ENCODE results near the gene HMCN2. TPM values are rescaled to one million over a fixed set of nuclear protein-coding genes. Genes with fewer than 3 reads are reported as not detected.

Gene HMCN2
- total RNA-seq, 1 donor from 2014 or later: 5.7 TPM

DNA sequence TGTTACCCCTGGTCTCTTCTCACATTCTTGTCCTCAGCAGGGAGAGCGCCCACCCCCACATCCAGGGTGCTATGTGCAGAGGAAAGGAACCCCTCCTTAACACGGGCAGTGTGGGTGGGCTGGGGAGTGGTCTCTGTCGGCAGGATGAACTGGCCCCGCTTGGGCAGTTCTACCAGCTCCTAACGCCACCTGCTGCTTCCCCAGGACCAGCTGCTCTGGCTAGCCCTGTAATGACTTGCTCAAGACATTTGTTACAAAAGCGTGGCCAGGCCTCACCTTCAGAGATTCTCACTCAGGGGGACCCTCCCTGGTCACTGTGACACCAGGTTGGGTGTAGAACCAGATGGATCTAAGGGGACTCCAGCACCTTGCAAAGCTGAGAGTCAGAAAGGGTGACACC, 82.4 kb downstream of the HMCN2 start:
- ATAC-seq (no peak), DNase-seq (ENCODE audit: missing footprints) (peak; percentile 49)
- intact Hi-C loops (cut with DNase I): no loop called here

- intact Hi-C loops (cut with DNase I): no loop called here
- ATAC-seq: no peak
- peak; percentile 40 for DNase-seq (ENCODE audit: missing footprints)
Observed at GRCh38 chr9:130348341-130348740, 82.8 kb downstream of the HMCN2 start.

- DNase-seq (ENCODE audit: missing footprints): peak; percentile 42
- ATAC-seq: no peak
- intact Hi-C loops (cut with DNase I): no loop called here
Observed at GRCh38 chr9:130348881-130349280, 83.3 kb downstream of the HMCN2 start.

GRCh38 chr9:130349398-130349797, 83.8 kb downstream of the HMCN2 start:
- no peak for DNase-seq (ENCODE audit: missing footprints)
- no peak for ATAC-seq
- intact Hi-C loops (cut with DNase I): no loop called here

GRCh38 chr9:130351343-130351742, 85.8 kb downstream of the HMCN2 start:
- ATAC-seq (no peak), DNase-seq (ENCODE audit: missing footprints) (no peak)
- intact Hi-C loops (cut with DNase I): no loop called here

DNA sequence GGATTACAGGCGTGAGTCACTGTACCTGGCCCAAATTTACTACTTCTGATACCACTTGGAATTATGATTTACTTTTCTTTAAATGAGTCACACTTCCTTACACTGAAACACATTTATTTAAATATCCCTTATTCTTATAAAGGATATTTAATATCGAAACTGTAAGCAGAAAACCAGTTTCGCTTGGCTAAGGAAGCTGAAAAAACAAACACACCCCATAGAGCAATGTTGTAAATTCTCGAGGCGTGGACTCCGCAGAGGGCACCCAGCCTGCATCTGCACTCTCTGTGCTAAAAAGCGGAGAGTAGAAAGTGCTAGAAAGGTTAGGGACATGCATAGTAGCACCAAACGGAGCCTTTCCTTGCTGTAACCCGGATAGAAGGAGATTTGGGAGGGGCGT, 86.5 kb downstream of the HMCN2 start:
- ATAC-seq: no peak
- no peak for DNase-seq (ENCODE audit: missing footprints)
- intact Hi-C loops (cut with DNase I): no loop called here

DNA sequence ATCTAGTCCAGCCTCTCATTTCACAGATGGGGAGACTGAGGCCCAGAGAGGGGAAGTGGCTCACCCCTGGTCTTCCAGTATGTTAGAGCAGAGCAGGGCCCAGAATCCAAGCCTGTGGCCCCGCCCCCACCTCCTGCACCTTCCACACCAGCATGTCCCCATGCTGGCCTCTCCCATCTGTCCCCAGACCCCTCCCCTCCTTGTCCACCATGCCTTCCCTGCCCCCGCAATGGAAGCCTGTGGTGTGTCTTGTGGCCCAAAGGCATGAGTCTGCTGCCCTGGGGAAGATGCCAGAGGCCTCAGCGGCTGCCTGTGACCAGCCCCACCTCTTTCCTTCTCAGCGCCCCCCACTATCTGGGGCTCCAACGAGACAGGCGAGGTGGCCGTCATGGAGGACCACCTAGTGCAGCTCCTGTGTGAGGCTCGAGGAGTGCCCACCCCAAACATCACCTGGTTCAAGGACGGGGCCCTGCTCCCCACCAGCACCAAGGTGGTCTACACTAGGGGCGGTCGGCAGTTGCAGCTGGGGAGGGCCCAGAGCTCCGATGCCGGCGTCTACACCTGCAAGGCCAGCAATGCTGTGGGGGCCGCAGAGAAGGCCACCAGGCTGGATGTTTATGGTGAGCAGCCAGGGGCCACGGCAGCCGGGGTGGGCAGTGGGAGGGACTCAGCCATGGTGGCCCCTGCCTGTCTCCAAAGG, 87.2 kb downstream of the HMCN2 start:
- peak; percentile 47 for DNase-seq (ENCODE audit: missing footprints)
- no peak for ATAC-seq
- intact Hi-C loops (cut with DNase I): no loop called here

- intact Hi-C loops (cut with DNase I): no loop called here
- DNase-seq (ENCODE audit: missing footprints) (peak; percentile 25), ATAC-seq (no peak)
Observed at GRCh38 chr9:130354378-130354777, 88.8 kb downstream of the HMCN2 start.

DNA sequence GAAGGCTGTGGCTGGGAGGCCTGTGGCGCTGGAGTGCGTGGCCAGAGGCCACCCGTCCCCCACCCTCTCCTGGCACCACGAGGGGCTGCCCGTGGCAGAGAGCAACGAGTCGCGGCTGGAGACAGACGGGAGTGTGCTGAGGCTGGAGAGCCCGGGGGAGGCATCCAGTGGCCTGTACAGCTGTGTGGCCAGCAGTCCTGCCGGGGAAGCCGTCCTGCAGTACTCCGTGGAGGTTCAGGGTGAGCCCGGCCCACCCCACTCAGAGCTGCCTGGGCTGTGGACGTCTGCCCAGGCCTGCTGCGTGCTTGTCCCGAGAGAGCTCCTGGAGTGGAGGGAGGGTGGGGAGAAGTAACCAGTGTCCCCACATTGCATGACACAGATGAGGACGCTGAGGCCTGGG, 89.2 kb downstream of the HMCN2 start:
- peak; percentile 82 for ATAC-seq
- peak; percentile 68 for DNase-seq (ENCODE audit: missing footprints)

GRCh38 chr9:130356033-130356432, 90.5 kb downstream of the HMCN2 start:
- intact Hi-C loops (cut with DNase I): no loop called here
- ATAC-seq: no peak
- peak; percentile 50 for DNase-seq (ENCODE audit: missing footprints)

More for the DNA sequence above, 89.2 kb downstream of the HMCN2 start:
- intact Hi-C loops (cut with DNase I): no loop called here

GRCh38 chr9:130356877-130357584, 91.5 kb downstream of the HMCN2 start:
- intact Hi-C loops (cut with DNase I): no loop called here
- no peak for DNase-seq (ENCODE audit: missing footprints)
- no peak for ATAC-seq

DNA sequence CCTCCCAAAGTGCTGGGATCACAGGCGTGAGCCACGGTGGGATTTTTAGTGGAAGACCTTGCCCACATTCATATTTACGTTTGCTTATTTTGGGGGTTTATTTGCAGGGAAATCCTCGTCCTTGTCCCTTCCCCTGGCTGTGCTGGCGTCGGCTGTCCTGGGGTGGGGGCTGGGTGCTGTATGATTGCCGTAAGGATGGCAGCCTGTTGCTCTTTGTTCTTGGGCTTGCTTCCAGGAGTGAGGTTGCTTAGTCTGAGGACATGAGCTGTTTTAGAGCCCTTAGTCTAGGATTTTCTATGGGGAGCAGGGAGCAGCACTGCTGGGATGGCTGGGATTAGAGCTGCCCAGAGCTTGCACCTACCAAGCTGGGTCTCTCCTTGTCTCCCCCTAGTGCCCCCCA, 93.4 kb downstream of the HMCN2 start:
- no peak for ATAC-seq
- intact Hi-C loops (cut with DNase I): no loop called here
- no peak for DNase-seq (ENCODE audit: missing footprints)

DNA sequence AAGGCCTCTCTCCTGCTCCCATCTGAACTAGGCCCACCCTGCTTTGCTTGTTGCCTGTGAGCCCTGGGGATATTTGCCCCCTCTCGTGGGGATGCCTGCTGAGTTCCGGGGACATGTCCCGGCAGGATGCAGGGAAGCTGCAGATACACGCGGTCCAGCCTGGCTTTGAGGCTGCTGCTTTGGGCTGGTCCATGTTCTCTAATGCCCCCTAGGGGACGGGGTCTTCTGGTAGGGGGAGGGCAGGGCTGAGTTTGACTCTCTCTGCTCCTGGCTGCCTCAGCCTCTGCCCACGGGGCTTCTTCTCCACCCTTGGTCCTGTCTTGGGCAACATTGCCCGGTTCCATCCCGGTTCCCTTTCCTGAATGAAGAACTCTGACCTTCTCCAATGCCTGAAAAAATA, 94.3 kb downstream of the HMCN2 start:
- DNase-seq (ENCODE audit: missing footprints): peak; percentile 31
- ATAC-seq: no peak
- intact Hi-C loops (cut with DNase I): no loop called here

- DNase-seq (ENCODE audit: missing footprints) (no peak), ATAC-seq (no peak)
- intact Hi-C loops (cut with DNase I): no loop called here
Observed at GRCh38 chr9:130360672-130361071, 95.1 kb downstream of the HMCN2 start.

DNA sequence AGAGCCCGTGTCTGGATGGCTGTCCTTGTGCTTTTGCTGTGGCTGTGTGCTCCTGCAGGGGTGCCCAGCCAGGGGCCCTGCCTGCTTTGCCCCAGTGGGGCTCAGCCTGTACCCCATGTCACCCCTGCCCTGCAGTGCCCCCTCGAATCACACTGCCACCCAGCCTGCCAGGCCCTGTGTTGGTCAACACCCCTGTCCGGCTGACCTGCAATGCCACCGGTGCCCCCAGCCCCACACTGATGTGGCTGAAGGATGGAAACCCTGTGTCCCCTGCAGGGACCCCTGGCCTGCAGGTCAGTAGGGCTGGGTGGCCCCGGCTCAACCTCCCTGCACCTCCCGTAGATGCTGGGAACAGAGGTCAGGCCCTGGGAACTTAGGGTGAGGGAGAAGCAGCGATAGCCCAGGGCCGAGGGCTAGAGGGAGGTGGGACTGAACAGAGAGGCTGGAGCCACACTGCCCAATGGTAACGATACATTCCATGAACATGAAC, 96.4 kb downstream of the HMCN2 start:
- intact Hi-C loops (cut with DNase I): no loop called here
- no peak for ATAC-seq
- peak; percentile 47 for DNase-seq (ENCODE audit: missing footprints)

DNA sequence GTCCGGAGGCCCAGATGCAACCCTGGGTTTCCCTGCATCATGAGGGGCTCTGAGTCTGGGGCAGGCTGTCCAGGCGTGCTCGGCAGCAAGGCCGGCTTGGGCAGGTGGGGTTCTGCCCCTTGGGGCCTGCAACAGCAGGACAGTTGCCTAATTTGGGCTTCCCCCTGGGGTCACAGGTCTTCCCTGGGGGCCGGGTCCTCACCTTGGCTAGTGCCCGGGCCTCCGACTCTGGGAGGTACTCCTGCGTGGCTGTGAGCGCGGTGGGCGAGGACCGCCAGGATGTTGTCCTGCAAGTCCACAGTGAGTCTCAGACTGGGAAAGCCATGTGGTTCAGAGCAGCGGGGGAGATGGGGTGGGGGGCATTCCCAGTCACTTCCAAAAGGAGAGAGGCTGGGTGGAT, 97.1 kb downstream of the HMCN2 start:
- no peak for ATAC-seq
- intact Hi-C loops (cut with DNase I): no loop called here

GRCh38 chr9:130363755-130364404, 98.3 kb downstream of the HMCN2 start:
- ATAC-seq (no peak), DNase-seq (ENCODE audit: missing footprints) (no peak)
- intact Hi-C loops (cut with DNase I): no loop called here

More for the DNA sequence above, 97.1 kb downstream of the HMCN2 start:
- peak; percentile 59 for DNase-seq (ENCODE audit: missing footprints)

DNA sequence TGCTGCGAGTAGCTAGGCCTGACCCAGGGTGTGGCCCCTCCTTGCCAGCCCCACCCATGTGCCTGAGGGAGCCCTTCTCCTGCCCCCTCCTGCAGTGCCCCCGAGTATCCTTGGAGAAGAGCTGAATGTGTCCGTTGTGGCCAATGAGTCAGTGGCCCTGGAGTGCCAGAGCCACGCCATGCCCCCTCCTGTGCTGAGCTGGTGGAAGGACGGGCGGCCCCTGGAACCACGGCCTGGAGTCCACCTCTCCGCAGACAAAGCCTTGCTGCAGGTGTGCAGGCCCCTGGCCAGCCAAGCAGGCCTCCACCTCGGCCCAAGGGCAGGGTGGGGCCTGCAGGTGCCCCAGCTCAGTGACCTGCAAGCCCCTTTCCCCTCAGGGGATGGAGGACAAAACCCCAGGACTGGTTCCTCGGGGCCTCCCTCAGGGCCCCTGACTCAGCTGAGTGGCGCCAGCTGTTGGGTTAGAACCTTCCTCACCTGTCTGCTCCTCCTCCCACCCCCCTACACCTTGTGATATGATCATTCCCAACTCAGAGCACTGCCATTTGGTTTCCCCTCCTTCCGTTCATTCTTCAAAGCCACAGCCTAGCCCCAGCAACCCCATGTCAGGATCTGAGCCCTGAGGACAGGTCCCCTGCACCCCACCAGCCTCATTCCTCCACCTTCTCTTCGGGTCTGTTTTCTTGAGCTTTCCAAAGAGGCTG, 99.2 kb downstream of the HMCN2 start:
- DNase-seq (ENCODE audit: missing footprints) (no peak), ATAC-seq (no peak)
- intact Hi-C loops (cut with DNase I): no loop called here

DNA sequence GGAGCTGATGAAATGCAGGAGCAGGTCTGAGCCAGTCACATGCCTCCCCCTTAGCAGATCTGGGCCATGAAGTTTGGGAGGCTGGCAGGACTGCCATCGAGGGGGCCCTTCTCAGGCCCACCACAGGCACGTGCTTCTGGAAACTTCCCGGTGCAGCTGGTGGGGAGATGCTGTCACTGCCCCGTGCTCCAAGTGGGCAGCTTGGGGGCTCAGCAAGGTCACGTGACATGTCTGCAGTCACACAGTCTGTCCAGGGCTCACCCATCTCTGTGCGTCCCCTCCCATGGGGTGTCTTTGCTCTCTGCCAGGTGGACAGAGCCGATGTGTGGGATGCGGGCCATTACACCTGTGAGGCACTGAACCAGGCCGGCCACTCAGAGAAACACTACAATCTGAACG, 99.8 kb downstream of the HMCN2 start:
- ATAC-seq (no peak), DNase-seq (ENCODE audit: missing footprints) (no peak)
- intact Hi-C loops (cut with DNase I): no loop called here
